Esophagus muscularis mucosa (tissue), 3 donors: ENCODE data around the gene ANKRD13D.

Experiments used
- POLR2A ChIP-seq: fragments of 450-650 bp; IDR thresholded peaks from one replicate; pipeline ENCODE4 v1.6.1; 2017; ENCODE audit warnings: antibody characterized with exemption, moderate library complexity, mild to moderate bottlenecking, low read depth
- TF ChIP-seq, protein P1 (sequence below), 3 experiments: fragments of 200-600 bp in 2 of 3; fragments of 450-650 bp in 1 of 3; sonication (generic) in 2 of 3; IDR thresholded peaks; one replicate each; pipeline ENCODE4 v1.5.1; 2017 to 2019; ENCODE audit warnings: antibody characterized with exemption in 3 of 3, mild to moderate bottlenecking in 2 of 3, moderate library complexity in 1 of 3

GRCh38 chr11:67301951-67302516 lies 12.9 kb downstream of the ANKRD13D start:
- TF ChIP-seq, protein P1, sequence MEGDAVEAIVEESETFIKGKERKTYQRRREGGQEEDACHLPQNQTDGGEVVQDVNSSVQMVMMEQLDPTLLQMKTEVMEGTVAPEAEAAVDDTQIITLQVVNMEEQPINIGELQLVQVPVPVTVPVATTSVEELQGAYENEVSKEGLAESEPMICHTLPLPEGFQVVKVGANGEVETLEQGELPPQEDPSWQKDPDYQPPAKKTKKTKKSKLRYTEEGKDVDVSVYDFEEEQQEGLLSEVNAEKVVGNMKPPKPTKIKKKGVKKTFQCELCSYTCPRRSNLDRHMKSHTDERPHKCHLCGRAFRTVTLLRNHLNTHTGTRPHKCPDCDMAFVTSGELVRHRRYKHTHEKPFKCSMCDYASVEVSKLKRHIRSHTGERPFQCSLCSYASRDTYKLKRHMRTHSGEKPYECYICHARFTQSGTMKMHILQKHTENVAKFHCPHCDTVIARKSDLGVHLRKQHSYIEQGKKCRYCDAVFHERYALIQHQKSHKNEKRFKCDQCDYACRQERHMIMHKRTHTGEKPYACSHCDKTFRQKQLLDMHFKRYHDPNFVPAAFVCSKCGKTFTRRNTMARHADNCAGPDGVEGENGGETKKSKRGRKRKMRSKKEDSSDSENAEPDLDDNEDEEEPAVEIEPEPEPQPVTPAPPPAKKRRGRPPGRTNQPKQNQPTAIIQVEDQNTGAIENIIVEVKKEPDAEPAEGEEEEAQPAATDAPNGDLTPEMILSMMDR (IDR thresholded peaks at IDR 0.05): no peak
- no peak for TF ChIP-seq POLR2A
